GM20000 (cell line): ENCODE data around the gene CACNA2D1.

Experiments used
- DNase-seq: peaks from one replicate; pipeline ENCODE4 v3.0.0; 2012; ENCODE audit warnings: low spot score
- TF ChIP-seq, protein P1 (sequence below): IDR thresholded peaks from 2 replicates; pipeline ENCODE4 v1.5.1; 2012; ENCODE audit warnings: mild to moderate bottlenecking, control low read depth; ENCODE audit errors: extremely low read depth, missing control alignments

The CACNA2D1 gene

DNA sequence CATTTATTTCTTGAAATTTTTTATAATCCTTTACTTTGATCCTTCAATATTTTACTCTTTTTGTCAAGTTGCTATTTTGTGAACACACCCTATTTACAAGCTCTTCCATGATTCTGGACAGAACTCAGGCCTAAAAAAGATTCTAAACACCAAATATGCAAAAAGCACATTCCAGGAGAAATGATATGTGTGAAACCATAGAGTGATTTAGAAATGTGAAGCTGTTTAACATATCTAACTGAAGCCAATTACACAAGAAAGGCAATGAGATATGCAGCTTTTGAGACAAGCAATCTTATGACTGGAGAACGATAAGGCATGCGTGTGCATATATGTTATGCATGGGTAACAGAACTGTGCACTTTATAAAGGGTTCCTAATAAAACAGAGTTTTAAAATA lies 243.0 kb downstream of the CACNA2D1 start:
- TF ChIP-seq, protein P1, sequence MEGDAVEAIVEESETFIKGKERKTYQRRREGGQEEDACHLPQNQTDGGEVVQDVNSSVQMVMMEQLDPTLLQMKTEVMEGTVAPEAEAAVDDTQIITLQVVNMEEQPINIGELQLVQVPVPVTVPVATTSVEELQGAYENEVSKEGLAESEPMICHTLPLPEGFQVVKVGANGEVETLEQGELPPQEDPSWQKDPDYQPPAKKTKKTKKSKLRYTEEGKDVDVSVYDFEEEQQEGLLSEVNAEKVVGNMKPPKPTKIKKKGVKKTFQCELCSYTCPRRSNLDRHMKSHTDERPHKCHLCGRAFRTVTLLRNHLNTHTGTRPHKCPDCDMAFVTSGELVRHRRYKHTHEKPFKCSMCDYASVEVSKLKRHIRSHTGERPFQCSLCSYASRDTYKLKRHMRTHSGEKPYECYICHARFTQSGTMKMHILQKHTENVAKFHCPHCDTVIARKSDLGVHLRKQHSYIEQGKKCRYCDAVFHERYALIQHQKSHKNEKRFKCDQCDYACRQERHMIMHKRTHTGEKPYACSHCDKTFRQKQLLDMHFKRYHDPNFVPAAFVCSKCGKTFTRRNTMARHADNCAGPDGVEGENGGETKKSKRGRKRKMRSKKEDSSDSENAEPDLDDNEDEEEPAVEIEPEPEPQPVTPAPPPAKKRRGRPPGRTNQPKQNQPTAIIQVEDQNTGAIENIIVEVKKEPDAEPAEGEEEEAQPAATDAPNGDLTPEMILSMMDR, result no peak
- DNase-seq, result no peak

DNA sequence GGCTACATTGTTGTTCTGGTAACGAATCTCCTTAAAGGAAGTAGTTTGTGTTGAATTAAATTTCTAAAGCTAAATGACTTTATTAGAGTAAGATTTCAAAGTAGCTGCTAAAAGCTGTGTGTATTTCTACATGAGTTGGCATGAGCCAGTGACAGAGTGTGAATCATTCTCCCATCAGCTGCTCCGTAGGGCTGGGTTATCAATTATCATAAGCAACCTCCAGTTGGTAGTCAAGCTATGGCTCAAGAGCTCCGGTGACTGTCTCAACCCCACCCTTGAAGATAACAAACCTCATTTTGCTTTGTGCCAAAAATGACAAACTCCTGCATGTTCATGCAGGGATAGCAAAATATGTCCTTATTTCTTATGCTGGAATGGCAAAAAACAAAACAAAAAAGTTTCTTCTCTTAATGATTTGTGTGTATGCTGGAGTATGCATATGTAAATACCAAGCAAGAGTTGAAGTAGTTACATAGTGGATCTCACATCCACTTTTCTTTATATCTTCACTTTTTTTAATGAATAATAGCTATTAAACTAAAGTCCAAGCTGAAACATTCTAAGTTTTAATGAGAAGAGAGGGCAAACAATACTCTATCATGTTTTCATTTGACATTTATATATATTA lies 249.4 kb downstream of the CACNA2D1 start:
- TF ChIP-seq, protein P1, result no peak
- no peak for DNase-seq

DNA sequence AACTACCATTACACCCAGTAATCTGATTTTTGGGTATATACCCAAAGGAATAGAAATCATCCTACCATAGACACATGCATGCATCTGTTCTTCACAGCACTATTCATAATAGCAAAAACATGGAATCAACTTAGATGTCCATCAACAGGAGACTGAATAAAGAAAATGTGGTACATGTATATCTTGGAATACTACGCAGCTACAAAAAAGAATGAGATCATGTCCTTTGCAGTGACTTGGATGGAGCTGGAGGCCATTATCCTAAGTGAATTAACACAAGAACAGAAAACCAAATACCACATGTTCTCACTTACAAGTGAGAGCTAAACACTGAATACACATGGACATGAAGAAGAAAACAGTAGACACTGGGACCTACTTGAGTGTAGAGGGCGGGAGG lies 254.9 kb downstream of the CACNA2D1 start:
- DNase-seq, result no peak
- TF ChIP-seq, protein P1, result no peak

DNA sequence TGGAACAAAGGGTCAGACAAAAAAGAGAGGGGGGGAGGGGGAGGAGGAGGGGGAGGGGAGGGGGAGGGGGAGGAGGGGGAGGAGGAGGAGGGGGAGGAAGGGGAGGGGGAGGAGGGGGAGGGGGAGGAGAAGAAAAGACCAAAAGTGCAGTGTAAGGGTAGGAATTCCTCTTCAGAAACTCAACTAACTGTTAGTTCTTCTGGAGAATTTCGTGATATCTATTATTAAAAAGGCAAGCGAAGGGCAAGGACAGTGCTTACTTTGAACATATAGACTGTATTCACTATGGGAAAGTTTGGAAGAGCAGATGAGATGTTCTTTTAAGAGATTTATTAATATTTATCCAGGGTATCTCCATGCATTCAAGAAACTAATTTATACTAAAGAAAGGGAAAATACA lies 258.1 kb downstream of the CACNA2D1 start:
- DNase-seq, result no peak
- TF ChIP-seq, protein P1, result no peak

DNA sequence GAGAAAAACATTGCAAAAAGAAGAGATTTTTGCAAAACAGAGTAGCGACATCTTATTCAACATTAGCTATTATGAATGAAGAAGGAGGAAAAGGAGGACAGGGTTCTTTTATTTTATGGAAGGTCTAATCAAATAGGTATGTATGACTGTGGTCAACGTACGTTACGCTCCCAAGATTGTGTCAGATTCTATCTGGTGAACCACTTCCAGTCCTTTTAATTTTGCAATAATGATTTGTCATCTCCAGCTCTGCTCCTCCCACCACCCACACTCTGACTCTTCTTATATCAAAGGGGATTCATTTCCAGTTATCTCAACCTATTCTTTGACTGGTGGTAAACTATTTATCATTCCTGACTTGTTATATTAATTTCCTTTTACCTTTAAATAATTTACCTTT lies 259.9 kb downstream of the CACNA2D1 start:
- TF ChIP-seq, protein P1, result no peak
- DNase-seq, result no peak

DNA sequence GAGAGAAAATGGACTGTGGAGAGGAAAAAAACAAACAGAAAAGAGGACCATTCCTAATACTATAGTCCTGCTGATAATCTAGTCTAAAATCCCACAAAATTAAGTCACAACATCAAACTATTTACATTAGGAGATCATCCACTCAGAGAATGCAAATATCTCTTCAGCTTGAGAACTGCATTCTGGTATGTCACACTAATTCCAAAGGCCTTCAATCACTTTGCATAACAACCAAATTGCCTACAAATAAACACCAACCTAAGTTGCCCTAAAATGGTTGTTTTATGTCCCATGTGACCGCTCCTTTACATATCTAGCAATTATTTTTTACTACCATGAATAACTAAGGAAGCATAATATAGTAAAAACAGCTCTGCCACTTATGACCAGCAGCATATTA lies 264.3 kb downstream of the CACNA2D1 start:
- TF ChIP-seq, protein P1, result no peak

DNA sequence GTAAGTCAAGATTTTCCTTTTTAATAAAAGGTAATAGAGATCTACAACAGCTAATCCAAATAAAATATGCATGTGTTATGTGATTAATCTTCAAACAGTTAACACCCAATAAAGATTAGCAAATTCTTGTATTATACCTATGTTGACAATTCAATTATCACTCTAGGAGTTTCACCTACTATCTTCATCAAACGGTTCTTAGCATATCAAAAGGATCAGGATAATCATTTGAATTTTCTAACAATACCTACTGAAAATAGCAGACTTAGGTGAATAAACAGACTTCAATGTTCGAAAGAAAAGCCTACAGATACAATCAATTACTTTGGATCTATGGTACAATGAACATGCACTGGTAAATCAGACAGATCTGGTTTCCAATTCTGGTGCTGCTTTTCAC lies 268.3 kb downstream of the CACNA2D1 start:
- DNase-seq, result no peak
- TF ChIP-seq, protein P1, result no peak

More for the DNA sequence above, 264.3 kb downstream of the CACNA2D1 start:
- DNase-seq, result no peak
